ENCODE data around the gene OFD1. TPM values are rescaled to one million over a fixed set of nuclear protein-coding genes. Genes with fewer than 3 reads are reported as not detected.

Gene OFD1
- total and polyA plus RNA-seq, 2 experiments from 2014 or later: 23.5 TPM

- H3K27ac ChIP-seq: no peak overlapping the region
- no peak overlapping the region for H3K4me2 ChIP-seq
- H3K9me2 ChIP-seq (replicated peaks; ENCODE audit: insufficient read depth): no peaks in the 10 kb centered on the region
- H3K27me3 ChIP-seq: no peaks in the 10 kb centered on the region
- no peak overlapping the region for H2AFZ ChIP-seq
- H4K20me1 ChIP-seq (ENCODE audit: insufficient read depth, poor library complexity, severe bottlenecking): no peaks in the 10 kb centered on the region
- 48% methylated on average over 2 of the region's 2 CpGs for WGBS (ENCODE audit: low lambda C conversion rate, missing lambda C conversion rate)
- peak; percentile 44 for DNase-seq (ENCODE audit: low spot score)
- no peak overlapping the region for H3K4me3 ChIP-seq
- H3K79me2 ChIP-seq: no peaks in the 10 kb centered on the region
- H3K36me3 ChIP-seq (replicated peaks; ENCODE audit: insufficient read depth, low read depth): no peaks in the 10 kb centered on the region
- H3K4me1 ChIP-seq (ENCODE audit: insufficient read depth): no peaks in the 10 kb centered on the region
- TF ChIP-seq EZH2 (IDR thresholded peaks at IDR 0.05; ENCODE audit: borderline replicate concordance) (no peak), EZH2phosphoT487 (IDR thresholded peaks at IDR 0.05; ENCODE audit: low read depth, severe bottlenecking, unreplicated experiment) (no peak), CTCF (IDR thresholded peaks at IDR 0.05; ENCODE audit: poor library complexity) (peak; percentile 43)
- no peaks in the 10 kb centered on the region for H3K9me3 ChIP-seq (ENCODE audit: low read depth)
Observed at GRCh38 chrX:13747836-13748235, 13.3 kb downstream of the OFD1 start.

GRCh38 chrX:13748486-13748885 is 13.9 kb downstream of the OFD1 start:
- Histone ChIP-seq H3K9me2 (replicated peaks; ENCODE audit: insufficient read depth) (no peaks in the 10 kb centered on the region), H3K27me3 (no peaks in the 10 kb centered on the region), H3K4me3 (no peak overlapping the region), H3K27ac (no peak overlapping the region), H3K4me2 (no peak overlapping the region), H3K9me3 (ENCODE audit: low read depth) (no peaks in the 10 kb centered on the region), H3K36me3 (replicated peaks; ENCODE audit: insufficient read depth, low read depth) (no peaks in the 10 kb centered on the region), H3K79me2 (no peaks in the 10 kb centered on the region), H3K4me1 (ENCODE audit: insufficient read depth) (no peaks in the 10 kb centered on the region), H4K20me1 (ENCODE audit: insufficient read depth, poor library complexity, severe bottlenecking) (no peaks in the 10 kb centered on the region), H2AFZ (no peak overlapping the region)
- no peak for DNase-seq (ENCODE audit: low spot score)
- TF ChIP-seq EZH2phosphoT487 (IDR thresholded peaks at IDR 0.05; ENCODE audit: low read depth, severe bottlenecking, unreplicated experiment) (no peak), EZH2 (IDR thresholded peaks at IDR 0.05; ENCODE audit: borderline replicate concordance) (no peak), CTCF (IDR thresholded peaks at IDR 0.05; ENCODE audit: poor library complexity) (no peak)
- WGBS (ENCODE audit: low lambda C conversion rate, missing lambda C conversion rate): 86% methylated on average over 3 of the region's 3 CpGs

GRCh38 chrX:13750204-13750603 is 15.7 kb downstream of the OFD1 start:
- Histone ChIP-seq H3K4me1 (ENCODE audit: insufficient read depth) (no peaks in the 10 kb centered on the region), H3K36me3 (replicated peaks; ENCODE audit: insufficient read depth, low read depth) (no peaks in the 10 kb centered on the region), H3K4me2 (no peak overlapping the region), H2AFZ (no peak overlapping the region), H3K9me2 (replicated peaks; ENCODE audit: insufficient read depth) (no peaks in the 10 kb centered on the region), H3K4me3 (no peak overlapping the region), H3K9me3 (ENCODE audit: low read depth) (no peaks in the 10 kb centered on the region), H4K20me1 (ENCODE audit: insufficient read depth, poor library complexity, severe bottlenecking) (no peaks in the 10 kb centered on the region), H3K79me2 (no peaks in the 10 kb centered on the region), H3K27me3 (no peaks in the 10 kb centered on the region), H3K27ac (no peak overlapping the region)
- peak; percentile 38 for DNase-seq (ENCODE audit: low spot score)
- TF ChIP-seq EZH2 (IDR thresholded peaks at IDR 0.05; ENCODE audit: borderline replicate concordance): no peak
- no peak for TF ChIP-seq EZH2phosphoT487 (IDR thresholded peaks at IDR 0.05; ENCODE audit: low read depth, severe bottlenecking, unreplicated experiment)
- peak; percentile 55 for TF ChIP-seq CTCF (IDR thresholded peaks at IDR 0.05; ENCODE audit: poor library complexity)

GRCh38 chrX:13750812-13751211 is 16.3 kb downstream of the OFD1 start:
- Histone ChIP-seq H3K27me3 (no peaks in the 10 kb centered on the region), H3K27ac (no peak overlapping the region), H3K9me2 (replicated peaks; ENCODE audit: insufficient read depth) (no peaks in the 10 kb centered on the region), H3K4me2 (no peak overlapping the region), H2AFZ (no peak overlapping the region), H3K4me1 (ENCODE audit: insufficient read depth) (no peaks in the 10 kb centered on the region), H3K4me3 (no peak overlapping the region), H3K9me3 (ENCODE audit: low read depth) (no peaks in the 10 kb centered on the region), H3K36me3 (replicated peaks; ENCODE audit: insufficient read depth, low read depth) (no peaks in the 10 kb centered on the region), H4K20me1 (ENCODE audit: insufficient read depth, poor library complexity, severe bottlenecking) (no peaks in the 10 kb centered on the region), H3K79me2 (no peaks in the 10 kb centered on the region)
- no peak for DNase-seq (ENCODE audit: low spot score)
- TF ChIP-seq EZH2phosphoT487 (IDR thresholded peaks at IDR 0.05; ENCODE audit: low read depth, severe bottlenecking, unreplicated experiment) (no peak), CTCF (IDR thresholded peaks at IDR 0.05; ENCODE audit: poor library complexity) (no peak), EZH2 (IDR thresholded peaks at IDR 0.05; ENCODE audit: borderline replicate concordance) (no peak)

Measured in hepatocyte (in vitro differentiated cells).